Activated CD8-positive, alpha-beta T cell treated with anti-CD3 and anti-CD28 coated beads for 36 hours (primary cell): ENCODE results near the gene MICALL1. TPM values are rescaled to one million over a fixed set of nuclear protein-coding genes. Genes with fewer than 3 reads are reported as not detected.

Experiments used
- ATAC-seq: fragments of 200-7000 bp; cut with Tn5 transposase; one replicate; pipeline ENCODE4 v1.10.0; 2021; ENCODE audit warnings: mild to moderate bottlenecking, moderate library complexity
- CTCF ChIA-PET: fragments of 350-600 bp; sonication (Branson Sonifier 250); formaldehyde crosslinking; loops from one replicate; lab custom pipeline; 2021; ENCODE audit warnings: antibody characterized with exemption; lab: Charles Lee
- POLR2A ChIA-PET: fragments of 350-600 bp; sonication (Branson Sonifier 250); formaldehyde crosslinking; loops from one replicate; lab custom pipeline; 2021; ENCODE audit warnings: antibody characterized with exemption; lab: Charles Lee
- DNase-seq: peaks from one replicate; pipeline ENCODE4 v3.0.0-alpha.2; 2020
- H3K27ac Mint-ChIP-seq: one replicate; pipeline ENCODE4 v1.8.0; 2021; ENCODE audit warnings: mild to moderate bottlenecking, mixed read lengths
- H3K27me3 Mint-ChIP-seq: one replicate; pipeline ENCODE4 v1.8.0; 2021; ENCODE audit warnings: mixed read lengths
- H3K36me3 Mint-ChIP-seq: one replicate; pipeline ENCODE4 v1.8.0; 2021; ENCODE audit warnings: low read depth, mixed read lengths
- H3K4me1 Mint-ChIP-seq: one replicate; pipeline ENCODE4 v1.8.0; 2021; ENCODE audit warnings: low read depth, mixed read lengths
- H3K4me3 Mint-ChIP-seq: one replicate; pipeline ENCODE4 v1.8.0; 2021; ENCODE audit warnings: mild to moderate bottlenecking, moderate library complexity, mixed read lengths
- H3K9me3 Mint-ChIP-seq: one replicate; pipeline ENCODE4 v1.8.0; 2021; ENCODE audit warnings: mixed read lengths
- CTCF ChIP-seq: fragments of 200-600 bp; IDR thresholded peaks from one replicate; pipeline ENCODE4 v1.8.0; 2022; ENCODE audit warnings: antibody characterized with exemption, mild to moderate bottlenecking
- intact Hi-C: fragments of 100-400 bp; cut with micrococcal nuclease; formaldehyde crosslinking; loops from one replicate; pipeline ENCODE4 v1.10.0; 2022
- total RNA-seq, 2 experiments: library from RNA; stranded (reverse); gene quantifications; one replicate each; pipeline ENCODE4 v1.2.3, GENCODE V29; 2021

MICALL1 gene
- total RNA-seq, 2 experiments from 2014 or later = 10.2 to 11.8 TPM

DNA sequence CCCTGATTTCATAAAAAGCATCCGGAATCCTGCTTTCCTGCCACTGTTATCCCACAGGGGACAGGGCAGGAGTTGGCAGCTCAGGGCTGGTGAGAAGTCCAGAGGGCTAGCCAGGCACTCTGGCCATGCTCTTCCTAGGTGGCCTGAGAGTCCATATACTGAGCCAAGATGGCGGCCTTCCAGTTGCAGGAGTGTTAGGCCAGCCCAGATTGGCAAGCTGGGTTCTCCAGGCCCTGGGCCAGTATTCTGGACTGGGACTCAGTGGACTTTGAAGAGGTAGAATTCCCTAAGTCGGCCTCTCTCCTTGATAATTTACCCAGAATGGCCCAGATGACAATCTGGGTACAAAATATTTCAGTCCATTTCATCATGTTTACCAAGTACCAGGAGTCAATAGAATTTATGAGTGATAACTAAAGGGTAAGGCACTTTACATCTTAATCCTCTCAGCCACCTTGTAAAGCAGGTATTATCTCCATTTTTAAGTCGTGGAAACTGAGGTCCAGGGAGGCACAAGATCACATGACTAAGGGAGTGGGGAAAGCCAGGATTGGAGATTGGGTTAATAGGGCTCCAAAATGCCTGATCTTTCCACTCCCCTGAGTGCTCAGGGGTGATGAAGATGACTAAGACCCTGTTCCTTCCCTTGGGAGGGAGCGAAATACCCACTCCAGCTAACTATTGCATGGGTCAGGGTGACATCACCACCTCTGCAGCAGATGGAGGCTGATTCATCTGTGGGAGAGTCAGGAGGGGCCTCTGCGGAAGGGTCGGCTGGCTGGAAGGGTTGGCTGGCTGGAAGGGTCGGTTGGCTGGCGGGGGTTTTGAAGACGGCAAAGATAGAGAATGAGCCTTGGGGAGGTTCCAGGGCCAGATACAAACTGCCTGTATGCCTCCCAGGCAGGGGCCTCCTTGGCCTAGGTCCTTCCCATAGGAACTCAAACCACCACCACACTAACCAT, 1.2 kb upstream of the MICALL1 start:
- no peak for TF ChIP-seq CTCF
- peak overlapping the region; percentile 84 for H3K27ac Mint-ChIP-seq
- H3K36me3 Mint-ChIP-seq = no peaks in the 10 kb centered on the region
- H3K9me3 Mint-ChIP-seq = no peaks in the 10 kb centered on the region
- DNase-seq (peak; percentile 45), ATAC-seq (peak; percentile 32)
- H3K4me3 Mint-ChIP-seq = peak overlapping the region; percentile 70
- intact Hi-C loops = no loop called here
- CTCF ChIA-PET = interaction anchor here (0.9 to 2.2 kb wide), 11 partner anchors 8 to 262 kb away, joined by 3 to 16 read pairs (median 5); partner anchors contain the start of genes C22orf23 and POLR2F
- H3K27me3 Mint-ChIP-seq = no peaks in the 10 kb centered on the region
- peaks cover 21% of the 10 kb centered on the region for H3K4me1 Mint-ChIP-seq
- POLR2A ChIA-PET = interaction anchor here (0.9 to 2.8 kb wide), 6 partner anchors 8 to 49 kb away, joined by 3 to 15 read pairs (median 4); partner anchors contain the start of genes C22orf23 and POLR2F

DNA sequence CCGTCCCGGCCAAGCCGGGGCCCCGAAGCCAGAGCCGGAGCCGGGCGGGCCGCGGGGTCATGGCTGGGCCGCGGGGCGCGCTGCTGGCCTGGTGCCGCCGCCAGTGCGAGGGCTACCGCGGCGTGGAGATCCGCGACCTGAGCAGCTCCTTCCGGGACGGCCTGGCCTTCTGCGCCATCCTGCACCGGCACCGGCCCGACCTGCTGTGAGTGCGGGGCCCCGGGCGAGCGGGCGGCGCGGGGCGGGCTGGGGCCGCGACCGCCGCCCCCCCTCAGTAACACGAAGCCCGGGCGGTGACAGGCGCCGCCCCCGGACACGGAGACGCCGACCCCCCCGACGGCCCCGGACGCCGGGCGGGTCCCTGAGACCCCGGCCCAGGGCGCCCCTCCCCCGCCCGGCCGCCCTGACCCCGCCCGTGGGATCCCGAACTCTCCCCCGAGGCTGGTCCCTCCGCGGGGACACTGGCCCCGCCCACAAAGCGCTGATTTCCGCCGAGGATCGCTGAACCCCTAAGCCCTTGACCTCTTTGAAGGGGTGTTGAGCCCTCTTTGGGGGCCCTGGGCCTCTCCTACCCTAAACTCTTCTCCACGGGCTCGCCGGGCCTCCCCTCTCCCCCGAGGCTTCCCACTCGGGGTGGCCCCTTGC, 389 bp downstream of the MICALL1 start:
- TF ChIP-seq CTCF = no peak
- peak overlapping the region; percentile 63 for H3K27ac Mint-ChIP-seq
- intact Hi-C loops = no loop called here
- DNase-seq (peak; percentile 51), ATAC-seq (peak; percentile 31)
- H3K9me3 Mint-ChIP-seq = no peaks in the 10 kb centered on the region
- H3K27me3 Mint-ChIP-seq = no peaks in the 10 kb centered on the region
- CTCF ChIA-PET = interaction anchor here (0.6 to 2.2 kb wide), 8 partner anchors 9 to 732 kb away, joined by 3 to 16 read pairs (median 6); partner anchors contain the start of genes C22orf23 and POLR2F
- H3K4me1 Mint-ChIP-seq = peaks cover 25% of the 10 kb centered on the region
- POLR2A ChIA-PET = interaction anchor here (0.6 to 2.8 kb wide), 8 partner anchors 8 to 48 kb away, joined by 3 to 15 read pairs (median 4); partner anchors contain the start of genes C22orf23 and POLR2F
- H3K36me3 Mint-ChIP-seq = no peaks in the 10 kb centered on the region
- peak overlapping the region; percentile 71 for H3K4me3 Mint-ChIP-seq

- TF ChIP-seq CTCF = no peak
- intact Hi-C loops = no loop called here
- ATAC-seq (no peak), DNase-seq (no peak)
- no peaks in the 10 kb centered on the region for H3K36me3 Mint-ChIP-seq
- peak overlapping the region; percentile 63 for H3K27ac Mint-ChIP-seq
- ChIA-PET POLR2A (interaction anchor here (0.6 to 2.8 kb wide), 4 partner anchors 10 to 903 kb away, joined by 3 to 7 read pairs (median 3); no protein-coding TSS in a partner anchor), CTCF (interaction anchor here (0.9 to 2.2 kb wide), 5 partner anchors 8 to 264 kb away, joined by 3 to 8 read pairs (median 6); no protein-coding TSS in a partner anchor)
- H3K4me1 Mint-ChIP-seq = peaks cover 33% of the 10 kb centered on the region
- peak overlapping the region; percentile 71 for H3K4me3 Mint-ChIP-seq
- no peaks in the 10 kb centered on the region for H3K27me3 Mint-ChIP-seq
- H3K9me3 Mint-ChIP-seq = no peaks in the 10 kb centered on the region
Observed at GRCh38 chr22:37907036-37907954, 1.2 kb downstream of the MICALL1 start.

DNA sequence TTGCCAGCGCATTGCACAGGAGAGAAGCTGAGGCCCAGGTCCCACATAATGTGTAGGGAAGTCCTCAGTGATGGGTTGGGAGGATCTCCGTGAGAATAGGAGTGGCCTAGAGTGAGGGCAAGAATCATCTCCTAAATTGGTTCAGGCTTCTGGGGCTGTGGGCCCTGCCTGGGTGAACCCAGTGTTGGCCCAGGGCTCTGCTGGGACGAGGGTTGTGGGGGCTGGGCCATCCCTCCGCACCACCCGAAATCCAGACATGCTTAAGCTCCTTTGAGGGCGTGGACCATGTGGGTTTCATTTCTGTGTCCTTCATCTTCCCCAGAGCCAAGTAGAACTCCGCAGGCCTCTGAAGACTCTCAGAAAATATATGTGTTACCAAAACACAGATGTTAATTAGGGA, 3.7 kb downstream of the MICALL1 start:
- DNase-seq (no peak), ATAC-seq (no peak)
- Mint-ChIP-seq H3K27ac (no peak overlapping the region), H3K9me3 (no peaks in the 10 kb centered on the region), H3K36me3 (peaks cover 2% of the 10 kb centered on the region), H3K4me1 (peaks cover 38% of the 10 kb centered on the region), H3K4me3 (no peak overlapping the region), H3K27me3 (no peaks in the 10 kb centered on the region)
- POLR2A ChIA-PET = no interaction called here
- no peak for TF ChIP-seq CTCF
- CTCF ChIA-PET = interaction anchor here (1.3 kb wide), 1 partner anchor 25 kb away, joined by 6 read pairs; no protein-coding TSS in a partner anchor
- intact Hi-C loops = no loop called here
